ENCODE results near the gene ALPI. TPM values are rescaled to one million over a fixed set of nuclear protein-coding genes. Genes with fewer than 3 reads are reported as not detected.

Gene ALPI
- total RNA-seq, 1 donor = not detected

DNA sequence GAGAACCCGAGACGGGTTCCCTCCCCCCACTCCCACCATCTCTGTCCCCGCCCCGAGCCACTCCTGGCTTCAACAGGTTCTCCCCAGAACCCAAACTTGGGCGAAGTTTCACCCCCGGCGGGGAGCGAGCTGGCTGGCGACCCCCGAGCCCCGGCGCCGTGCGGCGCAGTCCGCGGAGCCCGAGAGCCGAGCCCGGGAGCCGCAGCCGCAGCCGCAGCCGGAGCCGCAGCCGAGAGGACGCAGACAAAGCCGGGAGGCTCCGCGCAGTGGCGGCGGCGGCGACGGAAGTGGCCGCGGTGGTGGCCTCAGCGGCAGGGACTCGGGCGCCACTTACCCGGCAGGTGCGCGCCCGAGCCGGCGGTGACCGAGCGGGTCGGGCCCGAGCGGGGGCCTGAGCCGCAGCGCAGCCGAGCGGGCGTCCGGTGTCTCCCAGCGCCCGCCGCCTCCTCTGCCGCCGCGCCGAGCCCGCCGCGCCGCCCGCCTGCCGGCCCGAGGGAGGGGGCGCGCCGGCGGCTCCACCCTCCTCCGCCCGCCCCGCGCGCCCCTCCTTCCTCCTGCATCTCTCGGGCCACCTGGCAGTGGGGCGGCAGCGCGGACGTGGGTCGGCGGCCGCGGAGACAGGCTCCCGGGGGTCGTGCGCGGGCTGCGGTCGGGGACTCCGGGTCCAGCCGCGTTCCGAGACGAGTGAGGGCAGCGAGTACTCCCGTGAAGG lies 31.6 kb downstream of the ALPI start, which contains the start of gene ECEL1:
Gene ECEL1 (minus strand): TSS at position 450 of the 712 bp plus-strand sequence. CDS start 1,181 bp downstream, outside the sequence.
- H3K4me3 ChIP-seq (ENCODE audit: low read depth, low read length) = no peak within 1 kb of the TSS
- no peak for TF ChIP-seq CTCF (IDR thresholded peaks at IDR 0.05; ENCODE audit: insufficient read depth, low read length)
- no peak for DNase-seq (ENCODE audit: low read depth)

DNA sequence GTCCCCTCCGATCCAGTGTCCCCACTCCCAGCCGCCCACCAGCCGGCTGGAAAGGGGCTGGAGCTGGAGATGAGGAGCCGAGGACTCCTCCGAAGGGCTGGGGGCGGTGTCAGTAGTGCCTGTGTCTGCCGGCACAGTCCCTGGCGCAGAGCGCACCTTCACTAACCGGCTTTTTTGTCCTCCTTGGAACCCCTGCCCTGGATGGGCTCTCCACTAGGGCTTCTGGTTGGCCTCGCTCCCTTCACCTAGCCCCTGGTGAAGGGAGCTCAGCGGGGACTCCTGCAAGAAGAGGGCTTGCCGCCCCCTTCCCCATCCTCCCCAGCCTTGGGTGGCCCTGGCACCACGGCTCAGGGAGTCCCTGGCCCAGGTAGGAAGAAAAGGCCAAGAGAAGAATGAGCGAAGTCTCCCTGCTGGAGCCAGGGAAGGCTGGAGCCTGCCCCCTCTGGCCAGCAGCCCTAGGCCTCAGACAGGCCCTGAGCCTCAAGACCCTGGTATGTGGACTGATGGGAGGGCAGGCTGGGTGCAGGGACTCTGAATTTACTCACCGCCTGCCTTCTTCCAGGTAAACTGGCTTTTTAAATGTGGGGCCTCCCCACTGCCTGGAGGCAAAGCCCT lies 32.3 kb downstream of the ALPI start:
- no peak for DNase-seq (ENCODE audit: low read depth)
- no peak for TF ChIP-seq CTCF (IDR thresholded peaks at IDR 0.05; ENCODE audit: insufficient read depth, low read length)
- H3K4me3 ChIP-seq (ENCODE audit: low read depth, low read length) = no peak overlapping the region

DNA sequence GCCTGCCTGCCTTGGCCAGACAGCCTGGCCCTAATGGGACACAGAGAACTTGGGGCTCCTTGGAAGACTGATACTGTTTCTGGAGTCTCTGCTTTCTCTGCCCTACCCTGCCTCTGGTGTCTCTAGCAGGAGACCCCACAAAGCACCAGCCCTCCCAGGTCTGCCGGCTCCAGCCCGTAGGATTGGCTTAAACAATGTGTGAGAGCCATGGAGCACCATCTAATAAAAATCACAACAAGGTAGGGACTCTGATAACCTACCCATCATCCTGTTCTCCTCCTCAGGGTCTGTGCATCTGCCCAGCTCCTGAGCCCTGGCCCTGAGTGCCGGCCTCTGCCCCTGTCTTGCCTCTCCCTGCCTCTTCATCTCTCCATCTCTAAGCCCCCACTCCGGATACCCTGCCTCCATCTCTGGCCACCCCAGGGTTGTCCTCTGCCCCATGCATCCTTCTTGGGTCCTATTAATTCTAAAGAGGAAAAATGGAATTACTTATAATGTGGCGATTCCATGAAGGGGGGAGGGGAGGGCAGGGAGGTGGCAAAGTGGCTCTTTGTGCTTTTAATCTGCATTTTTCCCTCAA lies 32.9 kb downstream of the ALPI start:
- TF ChIP-seq CTCF (IDR thresholded peaks at IDR 0.05; ENCODE audit: insufficient read depth, low read length) = no peak
- no peak overlapping the region for H3K4me3 ChIP-seq (ENCODE audit: low read depth, low read length)
- no peak for DNase-seq (ENCODE audit: low read depth)

GRCh38 chr2:232489516-232490220 lies 33.7 kb downstream of the ALPI start:
- no peak for DNase-seq (ENCODE audit: low read depth)
- TF ChIP-seq CTCF (IDR thresholded peaks at IDR 0.05; ENCODE audit: insufficient read depth, low read length) = no peak
- H3K4me3 ChIP-seq (ENCODE audit: low read depth, low read length) = no peak overlapping the region

DNA sequence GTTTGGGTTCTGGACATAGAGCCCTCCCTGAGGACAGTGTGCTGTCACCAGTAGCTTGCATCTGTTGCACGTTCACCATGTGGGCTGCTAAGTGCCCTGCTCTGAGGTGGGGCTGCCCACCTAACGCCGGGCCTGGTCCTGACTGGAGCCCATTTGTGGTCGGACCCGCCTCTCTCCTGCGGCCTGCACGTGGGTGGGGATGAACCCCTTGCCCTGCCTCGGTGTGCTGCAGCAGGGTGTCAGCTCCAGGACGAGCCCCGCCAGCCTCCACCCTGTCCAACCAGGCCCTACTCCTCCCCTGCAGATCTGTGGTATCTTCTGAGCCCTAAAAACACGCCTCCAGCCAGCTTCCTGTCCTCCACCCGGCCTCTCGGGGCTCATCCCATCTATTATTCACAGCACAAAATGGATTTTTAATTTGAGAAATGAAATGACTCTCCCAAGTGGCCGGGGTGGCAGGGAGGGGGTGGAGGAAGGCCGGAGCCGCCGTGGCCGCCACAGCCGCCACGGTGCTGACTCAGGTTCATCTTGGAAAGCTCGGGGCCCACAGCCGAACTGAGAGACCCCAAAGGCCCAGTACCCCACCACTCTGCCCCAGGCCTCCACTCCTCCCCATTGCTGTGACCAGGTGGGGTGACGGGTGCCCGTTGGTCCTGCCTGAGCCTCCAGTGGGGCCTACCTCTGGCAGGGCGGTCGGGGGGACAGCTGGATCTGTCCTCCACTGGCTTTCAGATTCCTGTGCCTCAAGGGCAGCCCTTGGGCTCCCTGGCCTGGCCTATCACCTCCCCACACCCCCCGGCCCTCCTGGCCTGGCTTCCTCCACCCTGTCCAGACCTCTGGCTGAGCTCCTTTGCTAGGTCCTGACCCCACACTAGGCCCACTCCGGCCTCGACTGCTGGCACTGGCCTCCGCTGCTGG lies 34.5 kb downstream of the ALPI start:
- DNase-seq (ENCODE audit: low read depth) = no peak
- no peak overlapping the region for H3K4me3 ChIP-seq (ENCODE audit: low read depth, low read length)
- no peak for TF ChIP-seq CTCF (IDR thresholded peaks at IDR 0.05; ENCODE audit: insufficient read depth, low read length)

Data from fibroblast of the aortic adventitia (primary cell).